SK-N-SH (cell line): ENCODE measurements around the gene CYP27B1. TPM values are rescaled to one million over a fixed set of nuclear protein-coding genes. Genes with fewer than 3 reads are reported as not detected.

Experiments
- CTCF ChIA-PET: fragments of 300-600, 350-600 bp; formaldehyde crosslinking; extraction: SDS; loops from one replicate; lab custom pipeline; 2021; lab: Yijun Ruan, JAX
- POLR2A ChIA-PET: fragments of 350-600 bp; sonication (Branson Sonifier 250); formaldehyde crosslinking; extraction: SDS; loops from one replicate; lab custom pipeline; 2020; ENCODE audit warnings: antibody characterized with exemption, inconsistent platforms; lab: Yijun Ruan, JAX
- DNase-seq: peaks from one replicate; pipeline ENCODE4 v3.0.0; 2012
- H2AFZ ChIP-seq: fragments of 200-600 bp; sonication (generic); 2 replicates; pipeline ENCODE4 v1.8.1; 2016; ENCODE audit warnings: antibody characterized with exemption, mild to moderate bottlenecking, low read depth
- H3F3A ChIP-seq: fragments of 200-600 bp; sonication (generic); replicated peaks from 2 replicates; pipeline ENCODE3; 2016; ENCODE audit warnings: antibody characterized with exemption, mild to moderate bottlenecking; ENCODE audit not compliant: insufficient read depth
- H3K27ac ChIP-seq, 2 experiments: fragments of 200-500 bp in 1 of 2; fragments of 200-600 bp in 1 of 2; sonication (Bioruptor generic) in 1 of 2; sonication (generic), shearing (Covaris generic) in 1 of 2; 2 replicates each; pipeline versions ENCODE4 v1.5.1 to v1.6.1; 2014 to 2016; ENCODE audit warnings: low read depth in 2 of 2, inconsistent platforms in 1 of 2, low read length in 1 of 2, mild to moderate bottlenecking in 1 of 2, mixed read lengths in 1 of 2
- H3K27me3 ChIP-seq: fragments of 200-600 bp; sonication (generic), shearing (Covaris generic); 2 replicates; pipeline ENCODE4 v1.6.1; 2016; ENCODE audit warnings: mixed run types; ENCODE audit not compliant: insufficient read depth
- H3K36me3 ChIP-seq, 2 experiments: fragments of 200-500 bp in 1 of 2; fragments of 200-600 bp in 1 of 2; sonication (Bioruptor generic) in 1 of 2; sonication (generic) in 1 of 2; replicated peaks in 1 of 2; 2 replicates each; pipeline versions ENCODE3 to v1.5.1; 2014 to 2016; ENCODE audit warnings: low read length in 1 of 2, mild to moderate bottlenecking in 1 of 2; ENCODE audit not compliant: insufficient read depth in 2 of 2, control insufficient read depth in 1 of 2
- H3K4me1 ChIP-seq, 2 experiments: fragments of 200-500 bp in 1 of 2; fragments of 200-600 bp in 1 of 2; sonication (Bioruptor generic) in 1 of 2; sonication (generic), shearing (Covaris generic) in 1 of 2; 2 replicates each; pipeline versions ENCODE4 v1.5.1 to v1.6.1; 2014 to 2016; ENCODE audit warnings: low read depth in 1 of 2, low read length in 1 of 2, mixed run types in 1 of 2; ENCODE audit not compliant: insufficient read depth in 2 of 2, control insufficient read depth in 1 of 2
- H3K4me2 ChIP-seq: fragments of 200-600 bp; sonication (generic), shearing (Covaris generic); 2 replicates; pipeline ENCODE4 v1.6.1; 2017; ENCODE audit warnings: mixed run types
- H3K4me3 ChIP-seq, 2 experiments: fragments of 200-500 bp in 1 of 2; fragments of 200-600 bp in 1 of 2; sonication (Bioruptor generic) in 1 of 2; sonication (generic), shearing (Covaris generic) in 1 of 2; 2 replicates each; pipeline versions ENCODE4 v1.5.1 to v1.8.1; 2014 to 2016; ENCODE audit warnings: low read depth in 2 of 2, inconsistent platforms in 1 of 2, low read length in 1 of 2, mild to moderate bottlenecking in 1 of 2, mixed read lengths in 1 of 2, moderate library complexity in 1 of 2
- H3K79me2 ChIP-seq: fragments of 200-600 bp; sonication (generic); 2 replicates; pipeline ENCODE4 v1.8.1; 2017; ENCODE audit warnings: mild to moderate bottlenecking; ENCODE audit not compliant: insufficient read depth
- H3K9ac ChIP-seq: fragments of 200-600 bp; sonication (generic); 2 replicates; pipeline ENCODE4 v1.6.1; 2017; ENCODE audit warnings: mixed run types
- H3K9me2 ChIP-seq: fragments of 200-600 bp; sonication (generic); 2 replicates; pipeline ENCODE4 v1.6.1; 2017; ENCODE audit warnings: mixed run types
- H3K9me3 ChIP-seq: fragments of 200-600 bp; sonication (generic); 2 replicates; pipeline ENCODE4 v1.6.1; 2017; ENCODE audit warnings: mixed run types, mild to moderate bottlenecking, moderate library complexity
- H4K20me1 ChIP-seq: fragments of 200-600 bp; sonication (generic); 2 replicates; pipeline ENCODE4 v1.6.1; 2017; ENCODE audit warnings: mild to moderate bottlenecking, mixed run types; ENCODE audit not compliant: insufficient read depth
- CHD2 ChIP-seq: fragments of 150-350 bp; IDR thresholded peaks from 2 replicates; pipeline ENCODE4 v1.6.1; 2018; ENCODE audit warnings: low read length; ENCODE audit not compliant: partially characterized antibody
- ELF1 ChIP-seq: IDR thresholded peaks from 2 replicates; pipeline ENCODE4 v1.4.0; 2012
- EZH2phosphoT487 ChIP-seq: fragments of 200-600 bp; sonication (generic); IDR thresholded peaks from 2 replicates; pipeline ENCODE4 v1.6.1; 2017; ENCODE audit warnings: low read depth, mixed run types, mild to moderate bottlenecking, antibody characterized with exemption, moderate library complexity, borderline replicate concordance
- FOXJ3 ChIP-seq: sonication (generic); formaldehyde crosslinking; IDR thresholded peaks from 2 replicates; pipeline ENCODE4 v1.5.1; 2020; ENCODE audit warnings: mild to moderate bottlenecking, missing genetic modification reagents
- GABPA ChIP-seq: IDR thresholded peaks from 2 replicates; pipeline ENCODE4 v1.4.0; 2012; ENCODE audit warnings: low read depth, mild to moderate bottlenecking
- MEF2A ChIP-seq: IDR thresholded peaks from 2 replicates; pipeline ENCODE4 v1.4.0; 2012; ENCODE audit warnings: low read depth, borderline replicate concordance
- NFIC ChIP-seq: IDR thresholded peaks from 2 replicates; pipeline ENCODE4 v1.4.0; 2012; ENCODE audit warnings: borderline replicate concordance
- NRF1 ChIP-seq: IDR thresholded peaks from 2 replicates; pipeline ENCODE4 v1.6.1; 2012; ENCODE audit warnings: low read depth, mild to moderate bottlenecking, low read length
- RFX5 ChIP-seq: IDR thresholded peaks from 2 replicates; pipeline ENCODE4 v1.6.1; 2012; ENCODE audit warnings: mild to moderate bottlenecking, improper control_type of control experiment, low read length
- SIN3A ChIP-seq: IDR thresholded peaks from 2 replicates; pipeline ENCODE4 v1.6.1; 2012; ENCODE audit warnings: low read depth, mild to moderate bottlenecking, low read length, moderate library complexity, borderline replicate concordance
- SMC3 ChIP-seq: IDR thresholded peaks from 2 replicates; pipeline ENCODE4 v1.6.1; 2012; ENCODE audit warnings: low read depth, low read length, improper control_type of control experiment
- TAF1 ChIP-seq: IDR thresholded peaks from 2 replicates; pipeline ENCODE4 v1.6.1; 2012; ENCODE audit warnings: low read depth, mild to moderate bottlenecking, low read length, moderate library complexity, borderline replicate concordance
- YY1 ChIP-seq: IDR thresholded peaks from 2 replicates; pipeline ENCODE4 v1.4.0; 2012; ENCODE audit warnings: low read depth, mild to moderate bottlenecking
- WGBS: methylation state at CpG from one replicate; pipeline ENCODE4 v1.1.6; 2017; ENCODE audit warnings: low lambda C conversion rate; 5-methylcytosine and 5-hydroxymethylcytosine counted together
- polyA plus RNA-seq, 3 experiments: library from polyadenylated mRNA; depleted of rRNA; stranded (reverse); fragments of >200 nt; gene quantifications; 2 replicates each; pipeline ENCODE4 v1.2.3, GENCODE V29; 2012
- TF ChIP-seq, protein P1 (sequence below): IDR thresholded peaks from 2 replicates; pipeline ENCODE4 v1.6.1; 2012; ENCODE audit warnings: mild to moderate bottlenecking, low read depth, low read length, moderate library complexity
- TF ChIP-seq, protein P2 (sequence below): IDR thresholded peaks from 2 replicates; pipeline ENCODE4 v1.4.0; 2012; ENCODE audit warnings: low read depth, borderline replicate concordance
- TF ChIP-seq, protein P3 (sequence below): IDR thresholded peaks from 2 replicates; pipeline ENCODE4 v1.4.0; 2012; ENCODE audit warnings: low read depth, borderline replicate concordance
- TF ChIP-seq, protein P4 (sequence below): IDR thresholded peaks from 2 replicates; pipeline ENCODE4 v1.4.0; 2012; ENCODE audit warnings: low read depth

Gene CYP27B1
- polyA plus RNA-seq, 1 of the 3 experiments (the other 2 are of a cell fraction) = 1.7 TPM

DNA sequence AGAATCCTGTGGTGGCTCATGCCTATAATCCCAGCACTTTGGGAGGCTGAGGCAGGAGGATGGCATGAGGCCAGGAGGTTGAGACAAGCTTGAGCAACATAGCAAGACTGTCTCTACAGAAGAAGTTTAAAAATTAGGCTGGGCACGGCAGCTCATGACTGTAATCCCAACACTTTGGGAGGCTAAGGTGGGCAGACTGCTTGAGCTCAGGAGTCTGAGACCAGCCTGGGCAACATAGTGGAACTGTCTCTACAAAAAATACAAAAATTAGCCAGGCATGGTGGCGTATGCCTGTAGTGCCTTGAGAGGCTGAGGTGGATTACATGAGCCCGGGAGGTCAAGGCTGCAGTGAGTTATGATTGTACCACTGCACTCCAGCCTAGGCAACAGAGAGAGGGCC lies 998 bp upstream of the CYP27B1 start:
- Histone ChIP-seq H3K36me3 (peaks cover 5 to 19% of the 10 kb centered on the region in 2 experiments), H3K9ac (no peak overlapping the region), H3K4me1 (peaks cover 3 to 33% of the 10 kb centered on the region in 2 experiments; a peak in 1 of 4 replicates), H3F3A (peaks cover 3% of the 10 kb centered on the region), H2AFZ (no peak overlapping the region), H3K79me2 (peaks cover 18% of the 10 kb centered on the region; the same call in 1 of the 2 replicates), H3K9me3 (no peaks in the 10 kb centered on the region), H3K4me2 (no peak overlapping the region), H3K27ac (no peak overlapping the region), H4K20me1 (no peaks in the 10 kb centered on the region), H3K27me3 (no peaks in the 10 kb centered on the region; the same call in 1 of the 2 replicates), H3K9me2 (no peaks in the 10 kb centered on the region), H3K4me3 (no peak overlapping the region)
- no peak for TF ChIP-seq CHD2
- TF ChIP-seq, protein P1, sequence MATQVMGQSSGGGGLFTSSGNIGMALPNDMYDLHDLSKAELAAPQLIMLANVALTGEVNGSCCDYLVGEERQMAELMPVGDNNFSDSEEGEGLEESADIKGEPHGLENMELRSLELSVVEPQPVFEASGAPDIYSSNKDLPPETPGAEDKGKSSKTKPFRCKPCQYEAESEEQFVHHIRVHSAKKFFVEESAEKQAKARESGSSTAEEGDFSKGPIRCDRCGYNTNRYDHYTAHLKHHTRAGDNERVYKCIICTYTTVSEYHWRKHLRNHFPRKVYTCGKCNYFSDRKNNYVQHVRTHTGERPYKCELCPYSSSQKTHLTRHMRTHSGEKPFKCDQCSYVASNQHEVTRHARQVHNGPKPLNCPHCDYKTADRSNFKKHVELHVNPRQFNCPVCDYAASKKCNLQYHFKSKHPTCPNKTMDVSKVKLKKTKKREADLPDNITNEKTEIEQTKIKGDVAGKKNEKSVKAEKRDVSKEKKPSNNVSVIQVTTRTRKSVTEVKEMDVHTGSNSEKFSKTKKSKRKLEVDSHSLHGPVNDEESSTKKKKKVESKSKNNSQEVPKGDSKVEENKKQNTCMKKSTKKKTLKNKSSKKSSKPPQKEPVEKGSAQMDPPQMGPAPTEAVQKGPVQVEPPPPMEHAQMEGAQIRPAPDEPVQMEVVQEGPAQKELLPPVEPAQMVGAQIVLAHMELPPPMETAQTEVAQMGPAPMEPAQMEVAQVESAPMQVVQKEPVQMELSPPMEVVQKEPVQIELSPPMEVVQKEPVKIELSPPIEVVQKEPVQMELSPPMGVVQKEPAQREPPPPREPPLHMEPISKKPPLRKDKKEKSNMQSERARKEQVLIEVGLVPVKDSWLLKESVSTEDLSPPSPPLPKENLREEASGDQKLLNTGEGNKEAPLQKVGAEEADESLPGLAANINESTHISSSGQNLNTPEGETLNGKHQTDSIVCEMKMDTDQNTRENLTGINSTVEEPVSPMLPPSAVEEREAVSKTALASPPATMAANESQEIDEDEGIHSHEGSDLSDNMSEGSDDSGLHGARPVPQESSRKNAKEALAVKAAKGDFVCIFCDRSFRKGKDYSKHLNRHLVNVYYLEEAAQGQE = no peak
- TF ChIP-seq EZH2phosphoT487 = no peak
- TF ChIP-seq NRF1 = no peak
- TF ChIP-seq NFIC = no peak
- no peak for TF ChIP-seq MEF2A
- 83% methylated on average over 3 of the region's 3 CpGs for WGBS
- CTCF ChIA-PET = interaction anchor here (1.1 to 3.1 kb wide), 7 partner anchors 8 to 138 kb away, joined by 3 to 27 read pairs (median 4); no protein-coding TSS in a partner anchor
- POLR2A ChIA-PET = interaction anchor here (1.2 kb wide), 1 partner anchor 8 kb away, joined by 3 read pairs; no protein-coding TSS in a partner anchor
- no peak for DNase-seq

DNA sequence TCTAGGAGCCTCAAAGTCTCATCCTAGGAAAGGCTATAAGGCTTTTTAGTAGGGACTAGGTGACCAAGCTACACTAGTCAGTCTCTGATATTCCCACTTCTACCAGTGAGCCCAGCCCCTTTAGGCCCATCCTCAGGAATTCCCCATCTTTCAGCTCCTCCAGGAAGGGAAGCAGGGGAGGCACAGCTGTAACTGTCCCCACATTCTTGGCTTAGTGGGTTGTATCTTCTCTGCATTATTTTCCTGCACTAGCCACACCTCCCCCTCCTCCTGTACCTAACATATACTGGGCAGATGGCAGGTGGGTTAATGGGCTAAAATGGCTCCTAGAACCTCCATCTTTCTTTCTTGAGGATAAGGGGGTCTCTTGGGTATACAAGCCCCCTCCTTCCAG lies 424 bp upstream of the CYP27B1 start:
- Histone ChIP-seq H3K4me1 (peaks cover 3 to 33% of the 10 kb centered on the region in 2 experiments; a peak in 1 of 4 replicates), H2AFZ (no peak overlapping the region), H3K36me3 (peaks cover 5 to 19% of the 10 kb centered on the region in 2 experiments), H3K9me2 (no peaks in the 10 kb centered on the region), H3K79me2 (peaks cover 13% of the 10 kb centered on the region; the same call in 1 of the 2 replicates), H3K27ac (no peak overlapping the region), H4K20me1 (no peaks in the 10 kb centered on the region), H3K9ac (no peak overlapping the region), H3K27me3 (no peaks in the 10 kb centered on the region; the same call in 1 of the 2 replicates), H3K4me2 (no peak overlapping the region), H3F3A (peaks cover 6% of the 10 kb centered on the region), H3K4me3 (no peak overlapping the region), H3K9me3 (no peaks in the 10 kb centered on the region)
- ChIA-PET CTCF (interaction anchor here (0.9 to 3.1 kb wide), 8 partner anchors 8 to 139 kb away, joined by 3 to 27 read pairs (median 4); no protein-coding TSS in a partner anchor), POLR2A (interaction anchor here (0.6 to 2.0 kb wide), 2 partner anchors 11 to 1060 kb away, joined by 3 to 9 read pairs; no protein-coding TSS in a partner anchor)
- no peak for DNase-seq
- TF ChIP-seq, protein P2, sequence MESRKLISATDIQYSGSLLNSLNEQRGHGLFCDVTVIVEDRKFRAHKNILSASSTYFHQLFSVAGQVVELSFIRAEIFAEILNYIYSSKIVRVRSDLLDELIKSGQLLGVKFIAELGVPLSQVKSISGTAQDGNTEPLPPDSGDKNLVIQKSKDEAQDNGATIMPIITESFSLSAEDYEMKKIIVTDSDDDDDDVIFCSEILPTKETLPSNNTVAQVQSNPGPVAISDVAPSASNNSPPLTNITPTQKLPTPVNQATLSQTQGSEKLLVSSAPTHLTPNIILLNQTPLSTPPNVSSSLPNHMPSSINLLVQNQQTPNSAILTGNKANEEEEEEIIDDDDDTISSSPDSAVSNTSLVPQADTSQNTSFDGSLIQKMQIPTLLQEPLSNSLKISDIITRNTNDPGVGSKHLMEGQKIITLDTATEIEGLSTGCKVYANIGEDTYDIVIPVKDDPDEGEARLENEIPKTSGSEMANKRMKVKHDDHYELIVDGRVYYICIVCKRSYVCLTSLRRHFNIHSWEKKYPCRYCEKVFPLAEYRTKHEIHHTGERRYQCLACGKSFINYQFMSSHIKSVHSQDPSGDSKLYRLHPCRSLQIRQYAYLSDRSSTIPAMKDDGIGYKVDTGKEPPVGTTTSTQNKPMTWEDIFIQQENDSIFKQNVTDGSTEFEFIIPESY = no peak
- TF ChIP-seq ELF1 (no peak), RFX5 (no peak), SIN3A (no peak), GABPA (no peak), TAF1 (no peak), FOXJ3 (CRISPR knock-in tag) (no peak), CHD2 (no peak), EZH2phosphoT487 (no peak), SMC3 (no peak), YY1 (no peak)
- TF ChIP-seq, protein P3, sequence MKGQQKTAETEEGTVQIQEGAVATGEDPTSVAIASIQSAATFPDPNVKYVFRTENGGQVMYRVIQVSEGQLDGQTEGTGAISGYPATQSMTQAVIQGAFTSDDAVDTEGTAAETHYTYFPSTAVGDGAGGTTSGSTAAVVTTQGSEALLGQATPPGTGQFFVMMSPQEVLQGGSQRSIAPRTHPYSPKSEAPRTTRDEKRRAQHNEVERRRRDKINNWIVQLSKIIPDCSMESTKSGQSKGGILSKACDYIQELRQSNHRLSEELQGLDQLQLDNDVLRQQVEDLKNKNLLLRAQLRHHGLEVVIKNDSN = no peak
- TF ChIP-seq, protein P1 = no peak
- TF ChIP-seq, protein P4, sequence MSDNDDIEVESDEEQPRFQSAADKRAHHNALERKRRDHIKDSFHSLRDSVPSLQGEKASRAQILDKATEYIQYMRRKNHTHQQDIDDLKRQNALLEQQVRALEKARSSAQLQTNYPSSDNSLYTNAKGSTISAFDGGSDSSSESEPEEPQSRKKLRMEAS = no peak
